Measurements from ENCODE around the gene STRN4. TPM values are rescaled to one million over a fixed set of nuclear protein-coding genes. Genes with fewer than 3 reads are reported as not detected.

The STRN4 gene
- total RNA-seq, 1 experiment from 2014 or later = 107 TPM

DNA sequence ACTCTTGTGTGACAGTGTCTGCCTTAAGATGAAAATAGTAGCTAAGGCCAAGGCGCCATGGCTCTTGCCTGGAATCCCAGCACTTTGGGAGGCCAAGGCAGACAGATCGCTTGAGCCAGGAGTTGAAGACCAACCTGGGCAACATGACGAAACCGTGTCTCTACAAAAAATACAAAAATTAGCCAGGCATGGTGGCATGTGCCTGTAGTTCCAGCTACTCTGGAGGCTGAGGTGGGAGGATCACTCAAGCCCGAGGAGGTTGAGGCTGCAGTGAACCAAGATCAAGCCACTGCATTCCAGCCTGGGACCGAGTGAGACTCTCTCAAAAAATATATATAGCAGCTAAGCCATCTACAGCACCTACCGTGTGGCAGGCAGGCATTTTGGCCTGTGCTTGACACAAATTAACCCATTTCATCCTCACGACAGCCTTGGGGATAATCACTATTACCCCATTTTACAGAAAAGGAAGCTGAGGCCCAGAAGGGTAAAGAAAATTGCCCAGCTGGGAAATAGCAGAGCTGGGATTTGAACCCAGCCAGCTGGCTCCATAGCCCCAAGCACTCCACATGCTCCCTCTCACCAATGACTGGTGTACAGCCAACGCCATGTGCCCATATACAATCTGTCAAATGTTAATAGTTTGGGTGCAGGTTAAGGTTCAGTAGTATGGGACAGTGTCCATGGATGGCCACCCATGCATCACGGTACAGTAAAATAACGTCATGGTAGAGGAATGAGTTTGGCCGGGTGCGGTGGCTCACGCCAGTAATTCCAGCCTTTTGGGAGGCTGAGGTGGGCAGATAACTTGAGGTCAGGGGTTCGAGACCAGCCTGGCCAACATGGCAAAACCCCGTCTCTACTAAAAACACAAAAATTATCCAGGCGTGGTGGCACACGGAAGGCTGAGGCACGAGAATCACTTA is 39.1 kb upstream of the STRN4 start:
- ChIA-PET POLR2A (interaction anchor here (0.6 to 1.6 kb wide), 5 partner anchors 9 to 71 kb away, joined by 3 to 5 read pairs (median 3); no protein-coding TSS in a partner anchor), CTCF (interaction anchor here (1.2 to 2.3 kb wide), 4 partner anchors 18 to 55 kb away, joined by 3 to 7 read pairs (median 4); no protein-coding TSS in a partner anchor), RAD21 (ENCODE audit: low non-redundant PET in 1 of 2, low total read pairs in 2 of 2, uncharacterized antibody in 2 of 2, unreplicated experiment in 2 of 2) (interaction anchor here in 1 of 2 experiments (0.5 to 0.8 kb wide), 2 partner anchors 44 to 50 kb away, joined by 3 read pairs; no protein-coding TSS in a partner anchor)
- BruUV-seq (replicated peaks) = TSS peak; percentile 89
- intact Hi-C loops (cut with micrococcal nuclease) = loop anchor here (5.0 kb wide), 1 partner anchor 47 kb away; no protein-coding TSS in a partner anchor
- Histone ChIP-seq H3K27me3 (ENCODE audit: insufficient read depth, low read length) (no peaks in the 10 kb centered on the region), H3K9me3 (ENCODE audit: control insufficient read depth in 1 of 2, insufficient read depth in 1 of 2, low read depth in 1 of 2, low read length in 2 of 2) (no peaks in the 10 kb centered on the region), H3K36me3 (ENCODE audit: control insufficient read depth in 1 of 2, insufficient read depth in 2 of 2, low read length in 2 of 2) (peaks cover 25 to 41% of the 10 kb centered on the region in 2 experiments; a peak in 3 of 4 replicates), H3K4me1 (ENCODE audit: control insufficient read depth in 1 of 2, insufficient read depth in 2 of 2, low read length in 2 of 2) (peaks cover 30 to 58% of the 10 kb centered on the region in 2 experiments), H3K4me2 (ENCODE audit: low read length) (peak overlapping the region; percentile 77), H2AFZ (ENCODE audit: low read depth, low read length, poor library complexity, severe bottlenecking) (no peak overlapping the region), H3K4me3 (replicated peaks in 1 of 2; ENCODE audit: low read depth in 1 of 2, low read length in 2 of 2) (peak overlapping the region; percentile 93 to 96), H4K20me1 (ENCODE audit: insufficient read depth) (peaks cover 8% of the 10 kb centered on the region; the same call in 1 of the 2 replicates), H3K27ac (ENCODE audit: low read depth, low read length) (peak overlapping the region; percentile 91), H3K9me2 (ENCODE audit: insufficient read depth) (no peaks in the 10 kb centered on the region), H3K79me2 (ENCODE audit: insufficient read depth, low read length) (peaks cover 81% of the 10 kb centered on the region), H3K9ac (ENCODE audit: low read length) (peak overlapping the region; percentile 92)
- no peak for DNase-seq (ENCODE audit: low read depth, low spot score)
- no peak for TF ChIP-seq TCF7L2 (IDR thresholded peaks at IDR 0.05; ENCODE audit: borderline replicate concordance, extremely low read depth, insufficient read depth, insufficient read length)
- TF ChIP-seq SIN3A (IDR thresholded peaks at IDR 0.05; ENCODE audit: low read depth) = no peak
- no peak for ATAC-seq

DNA sequence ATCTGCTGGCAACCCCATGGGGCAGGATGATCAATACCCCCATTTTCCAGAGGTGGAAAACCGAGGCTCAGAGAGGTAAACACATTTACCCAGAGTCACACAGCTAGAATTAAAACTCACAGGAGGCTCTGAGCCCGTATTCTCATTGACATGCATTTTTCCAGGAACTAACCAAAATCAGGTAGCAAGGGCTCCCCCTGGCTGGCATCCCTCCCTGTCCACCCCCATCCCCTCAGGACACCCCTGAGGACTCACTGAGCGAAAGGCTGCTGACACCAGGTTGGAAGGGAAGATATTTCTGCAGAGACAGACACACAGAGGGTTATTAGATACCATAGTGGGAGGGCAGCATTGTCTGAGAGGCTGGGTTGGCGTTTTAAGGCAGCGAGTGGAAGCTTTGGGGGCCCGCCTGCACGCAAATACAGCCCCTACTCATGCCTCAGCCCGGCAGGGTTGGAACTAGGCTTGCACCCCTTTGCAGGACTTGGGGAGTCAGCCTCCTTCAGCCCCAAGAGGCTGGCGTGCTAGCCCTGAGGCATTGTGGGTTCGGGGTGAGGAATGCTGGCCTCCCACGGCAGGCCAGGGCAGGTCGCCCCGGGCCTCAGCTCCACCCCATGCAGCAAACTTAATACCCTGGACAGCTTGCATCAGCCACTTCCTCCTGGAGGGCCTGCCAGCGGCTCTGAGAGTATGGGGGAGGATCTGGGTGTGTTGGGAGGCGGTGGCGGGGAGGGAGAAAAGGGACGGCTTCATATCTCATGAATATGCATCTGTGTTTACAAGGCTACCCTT is 38.2 kb upstream of the STRN4 start:
- ATAC-seq = peak; percentile 34
- BruUV-seq (replicated peaks) = no TSS peak
- Histone ChIP-seq H3K4me1 (ENCODE audit: control insufficient read depth in 1 of 2, insufficient read depth in 2 of 2, low read length in 2 of 2) (peaks cover 30 to 57% of the 10 kb centered on the region in 2 experiments), H3K9me2 (ENCODE audit: insufficient read depth) (no peaks in the 10 kb centered on the region), H3K36me3 (ENCODE audit: control insufficient read depth in 1 of 2, insufficient read depth in 2 of 2, low read length in 2 of 2) (peaks cover 31 to 41% of the 10 kb centered on the region in 2 experiments; a peak in 3 of 4 replicates), H3K9me3 (ENCODE audit: control insufficient read depth in 1 of 2, insufficient read depth in 1 of 2, low read depth in 1 of 2, low read length in 2 of 2) (no peaks in the 10 kb centered on the region), H3K27ac (ENCODE audit: low read depth, low read length) (peak overlapping the region; percentile 91), H3K9ac (ENCODE audit: low read length) (peak overlapping the region; percentile 92), H3K4me3 (replicated peaks in 1 of 2; ENCODE audit: low read depth in 1 of 2, low read length in 2 of 2) (peak overlapping the region; percentile 93 to 96; a peak in 3 of 4 replicates), H3K4me2 (ENCODE audit: low read length) (peak overlapping the region; percentile 77), H3K79me2 (ENCODE audit: insufficient read depth, low read length) (peaks cover 87% of the 10 kb centered on the region), H3K27me3 (ENCODE audit: insufficient read depth, low read length) (no peaks in the 10 kb centered on the region), H4K20me1 (ENCODE audit: insufficient read depth) (peaks cover 8% of the 10 kb centered on the region; the same call in 1 of the 2 replicates), H2AFZ (ENCODE audit: low read depth, low read length, poor library complexity, severe bottlenecking) (no peak overlapping the region)
- ChIA-PET RAD21 (ENCODE audit: low non-redundant PET in 1 of 2, low total read pairs in 2 of 2, uncharacterized antibody in 2 of 2, unreplicated experiment in 2 of 2) (interaction anchor here in 1 of 2 experiments (0.5 to 0.8 kb wide), 2 partner anchors 45 to 51 kb away, joined by 3 read pairs; no protein-coding TSS in a partner anchor), CTCF (interaction anchor here (1.2 to 2.3 kb wide), 3 partner anchors 18 to 56 kb away, joined by 3 to 5 read pairs (median 4); no protein-coding TSS in a partner anchor), POLR2A (interaction anchor here (0.7 to 1.6 kb wide), 6 partner anchors 8 to 56 kb away, joined by 3 to 5 read pairs (median 4); no protein-coding TSS in a partner anchor)
- peak; percentile 71 for DNase-seq (ENCODE audit: low read depth, low spot score)
- intact Hi-C loops (cut with micrococcal nuclease) = loop anchor here (5.0 kb wide), 1 partner anchor 48 kb away; no protein-coding TSS in a partner anchor
- TF ChIP-seq POLR2AphosphoS5 (IDR thresholded peaks at IDR 0.05; ENCODE audit: low read depth, low read length) (peak; percentile 54; the same call in 1 of the 2 replicates), EZH2 (IDR thresholded peaks at IDR 0.05) (no peak), FOSL1 (IDR thresholded peaks at IDR 0.05; ENCODE audit: low read depth) (no peak), SRF (IDR thresholded peaks at IDR 0.05; ENCODE audit: low read depth) (no peak)
- TF ChIP-seq, protein P1, sequence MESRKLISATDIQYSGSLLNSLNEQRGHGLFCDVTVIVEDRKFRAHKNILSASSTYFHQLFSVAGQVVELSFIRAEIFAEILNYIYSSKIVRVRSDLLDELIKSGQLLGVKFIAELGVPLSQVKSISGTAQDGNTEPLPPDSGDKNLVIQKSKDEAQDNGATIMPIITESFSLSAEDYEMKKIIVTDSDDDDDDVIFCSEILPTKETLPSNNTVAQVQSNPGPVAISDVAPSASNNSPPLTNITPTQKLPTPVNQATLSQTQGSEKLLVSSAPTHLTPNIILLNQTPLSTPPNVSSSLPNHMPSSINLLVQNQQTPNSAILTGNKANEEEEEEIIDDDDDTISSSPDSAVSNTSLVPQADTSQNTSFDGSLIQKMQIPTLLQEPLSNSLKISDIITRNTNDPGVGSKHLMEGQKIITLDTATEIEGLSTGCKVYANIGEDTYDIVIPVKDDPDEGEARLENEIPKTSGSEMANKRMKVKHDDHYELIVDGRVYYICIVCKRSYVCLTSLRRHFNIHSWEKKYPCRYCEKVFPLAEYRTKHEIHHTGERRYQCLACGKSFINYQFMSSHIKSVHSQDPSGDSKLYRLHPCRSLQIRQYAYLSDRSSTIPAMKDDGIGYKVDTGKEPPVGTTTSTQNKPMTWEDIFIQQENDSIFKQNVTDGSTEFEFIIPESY (IDR thresholded peaks at IDR 0.05; ENCODE audit: extremely low read depth, insufficient replicate concordance, low read length) = no peak
- TF ChIP-seq, protein P2, sequence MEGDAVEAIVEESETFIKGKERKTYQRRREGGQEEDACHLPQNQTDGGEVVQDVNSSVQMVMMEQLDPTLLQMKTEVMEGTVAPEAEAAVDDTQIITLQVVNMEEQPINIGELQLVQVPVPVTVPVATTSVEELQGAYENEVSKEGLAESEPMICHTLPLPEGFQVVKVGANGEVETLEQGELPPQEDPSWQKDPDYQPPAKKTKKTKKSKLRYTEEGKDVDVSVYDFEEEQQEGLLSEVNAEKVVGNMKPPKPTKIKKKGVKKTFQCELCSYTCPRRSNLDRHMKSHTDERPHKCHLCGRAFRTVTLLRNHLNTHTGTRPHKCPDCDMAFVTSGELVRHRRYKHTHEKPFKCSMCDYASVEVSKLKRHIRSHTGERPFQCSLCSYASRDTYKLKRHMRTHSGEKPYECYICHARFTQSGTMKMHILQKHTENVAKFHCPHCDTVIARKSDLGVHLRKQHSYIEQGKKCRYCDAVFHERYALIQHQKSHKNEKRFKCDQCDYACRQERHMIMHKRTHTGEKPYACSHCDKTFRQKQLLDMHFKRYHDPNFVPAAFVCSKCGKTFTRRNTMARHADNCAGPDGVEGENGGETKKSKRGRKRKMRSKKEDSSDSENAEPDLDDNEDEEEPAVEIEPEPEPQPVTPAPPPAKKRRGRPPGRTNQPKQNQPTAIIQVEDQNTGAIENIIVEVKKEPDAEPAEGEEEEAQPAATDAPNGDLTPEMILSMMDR (IDR thresholded peaks at IDR 0.05 in 2 of 3, conservative IDR thresholded peaks at IDR 0.05 in 1 of 3; ENCODE audit: borderline replicate concordance in 1 of 3, insufficient read depth in 1 of 3, low read depth in 2 of 3, low read length in 2 of 3) = peak in 2 of 3 experiments; percentile 36 to 43; a peak in 3 of 6 replicates
- TF ChIP-seq, protein P3, sequence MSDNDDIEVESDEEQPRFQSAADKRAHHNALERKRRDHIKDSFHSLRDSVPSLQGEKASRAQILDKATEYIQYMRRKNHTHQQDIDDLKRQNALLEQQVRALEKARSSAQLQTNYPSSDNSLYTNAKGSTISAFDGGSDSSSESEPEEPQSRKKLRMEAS (IDR thresholded peaks at IDR 0.05) = peak; percentile 45
